Muscle of arm (tissue), 12 donors: ENCODE results near the gene FKBP7. TPM values are rescaled to one million over a fixed set of nuclear protein-coding genes. Genes with fewer than 3 reads are reported as not detected.

Experiments used
- polyA plus RNA-seq, 12 donors: library from polyadenylated mRNA; unstranded; fragments of 120-200 nt; gene quantifications; one replicate each; pipeline ENCODE4 v1.2.1, GENCODE V29; 2013; ENCODE audit not compliant: insufficient read length in 12 of 12

FKBP7 gene
- polyA plus RNA-seq, 12 donors = 31.8 to 82.2 (median 63.6) TPM; not detected in 1

Other genes with a start within 250 kb of the FKBP7 start
- 10 to 100 TPM in 11 of 12 donors, not detected in 1; 33.4 to 70.9 (median 57.5) TPM for gene PRKRA, start 27.4 kb downstream of the FKBP7 start, polyA plus RNA-seq
- gene PJVK, start 27.2 kb downstream of the FKBP7 start, polyA plus RNA-seq = 10 to 100 TPM in 3 of 12 donors, 1 to 10 TPM in 8, not detected in 1; 2.7 to 15.1 (median 6.8) TPM
- 10 to 100 TPM in 11 of 12 donors, not detected in 1; 11.2 to 23.9 (median 16.3) TPM for gene PLEKHA3, start 1.9 kb upstream of the FKBP7 start, polyA plus RNA-seq